Endothelial cell of umbilical vein (primary cell): ENCODE results near the gene CMBL.

Experiments
- EZH2 ChIP-seq: IDR thresholded peaks from 2 replicates; pipeline ENCODE4 v1.6.1; 2012; ENCODE audit warnings: borderline replicate concordance, low read depth, mild to moderate bottlenecking, moderate library complexity, low read length, inconsistent platforms; ENCODE audit not compliant: severe bottlenecking
- FOS ChIP-seq: IDR thresholded peaks from 2 replicates; pipeline ENCODE4 v1.6.1; 2011; ENCODE audit warnings: mild to moderate bottlenecking, low read length, moderate library complexity, borderline replicate concordance; ENCODE audit not compliant: insufficient read depth
- GATA2 ChIP-seq: IDR thresholded peaks from 2 replicates; pipeline ENCODE4 v1.7.0; 2011; ENCODE audit warnings: low read depth, mild to moderate bottlenecking, moderate library complexity, mixed read lengths, low read length; ENCODE audit not compliant: insufficient read length, insufficient read depth
- JUN ChIP-seq: IDR thresholded peaks from 2 replicates; pipeline ENCODE4 v1.6.1; 2011; ENCODE audit warnings: borderline replicate concordance, low read depth; ENCODE audit not compliant: insufficient read length, insufficient read depth
- MYC ChIP-seq: IDR thresholded peaks from one replicate; pipeline ENCODE4 v1.6.1; 2011; ENCODE audit warnings: mild to moderate bottlenecking, low read depth, low read length
- POLR2A ChIP-seq: IDR thresholded peaks from 2 replicates; pipeline ENCODE4 v1.6.1; 2012; ENCODE audit warnings: low read depth, mild to moderate bottlenecking, control low read depth, low read length
- POLR2AphosphoS5 ChIP-seq: IDR thresholded peaks from 2 replicates; pipeline ENCODE4 v1.6.1; 2012; ENCODE audit warnings: low read depth, mild to moderate bottlenecking, control low read depth, low read length, moderate library complexity; ENCODE audit not compliant: insufficient read depth
- TF ChIP-seq, protein P1 (sequence below), 2 donors: IDR thresholded peaks; 1 replicate in 1 of 2; 2 replicates in 1 of 2; pipeline ENCODE4 v1.5.1; 2011; ENCODE audit warnings: low read length in 2 of 2, mild to moderate bottlenecking in 2 of 2, moderate library complexity in 2 of 2, control low read depth in 1 of 2, inconsistent platforms in 1 of 2, low read depth in 1 of 2; ENCODE audit not compliant: insufficient read depth in 1 of 2; ENCODE audit errors: extremely low read depth in 1 of 2
- TF ChIP-seq, protein P2 (sequence below): IDR thresholded peaks from 2 replicates; pipeline ENCODE4 v1.6.1; 2011; ENCODE audit not compliant: insufficient read depth, insufficient read length

- no peak for TF ChIP-seq MYC
- TF ChIP-seq, protein P1, sequence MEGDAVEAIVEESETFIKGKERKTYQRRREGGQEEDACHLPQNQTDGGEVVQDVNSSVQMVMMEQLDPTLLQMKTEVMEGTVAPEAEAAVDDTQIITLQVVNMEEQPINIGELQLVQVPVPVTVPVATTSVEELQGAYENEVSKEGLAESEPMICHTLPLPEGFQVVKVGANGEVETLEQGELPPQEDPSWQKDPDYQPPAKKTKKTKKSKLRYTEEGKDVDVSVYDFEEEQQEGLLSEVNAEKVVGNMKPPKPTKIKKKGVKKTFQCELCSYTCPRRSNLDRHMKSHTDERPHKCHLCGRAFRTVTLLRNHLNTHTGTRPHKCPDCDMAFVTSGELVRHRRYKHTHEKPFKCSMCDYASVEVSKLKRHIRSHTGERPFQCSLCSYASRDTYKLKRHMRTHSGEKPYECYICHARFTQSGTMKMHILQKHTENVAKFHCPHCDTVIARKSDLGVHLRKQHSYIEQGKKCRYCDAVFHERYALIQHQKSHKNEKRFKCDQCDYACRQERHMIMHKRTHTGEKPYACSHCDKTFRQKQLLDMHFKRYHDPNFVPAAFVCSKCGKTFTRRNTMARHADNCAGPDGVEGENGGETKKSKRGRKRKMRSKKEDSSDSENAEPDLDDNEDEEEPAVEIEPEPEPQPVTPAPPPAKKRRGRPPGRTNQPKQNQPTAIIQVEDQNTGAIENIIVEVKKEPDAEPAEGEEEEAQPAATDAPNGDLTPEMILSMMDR (IDR thresholded peaks at IDR 0.05; ENCODE audit: extremely low read depth in 1 of 2, insufficient read depth in 1 of 2, low read depth in 1 of 2, low read length in 2 of 2) = no peak
- TF ChIP-seq EZH2 = no peak
- no peak for TF ChIP-seq POLR2AphosphoS5
- no peak for TF ChIP-seq POLR2A
- TF ChIP-seq GATA2 = no peak
- TF ChIP-seq, protein P2, sequence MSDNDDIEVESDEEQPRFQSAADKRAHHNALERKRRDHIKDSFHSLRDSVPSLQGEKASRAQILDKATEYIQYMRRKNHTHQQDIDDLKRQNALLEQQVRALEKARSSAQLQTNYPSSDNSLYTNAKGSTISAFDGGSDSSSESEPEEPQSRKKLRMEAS = no peak
- no peak for TF ChIP-seq JUN
- TF ChIP-seq FOS = no peak
These were observed 56.3 kb downstream of the CMBL start for GRCh38 chr5:10251405-10251804.
